H1 (cell line): ENCODE data around the gene GPD1L. TPM values are rescaled to one million over a fixed set of nuclear protein-coding genes. Genes with fewer than 3 reads are reported as not detected.

Experiments used
- CTCF ChIP-seq, 3 experiments: IDR thresholded peaks; 1 replicate in 2 of 3; 2 replicates in 1 of 3; pipeline versions ENCODE4 v1.5.1 to v1.6.1; 2011; ENCODE audit warnings: low read length in 3 of 3, mild to moderate bottlenecking in 3 of 3, inconsistent platforms in 2 of 3, low read depth in 1 of 3, moderate library complexity in 1 of 3; ENCODE audit not compliant: insufficient read depth in 1 of 3; ENCODE audit errors: control extremely low read depth in 1 of 3
- JUN ChIP-seq: IDR thresholded peaks from 2 replicates; pipeline ENCODE4 v1.6.1; 2011; ENCODE audit warnings: low read depth, mild to moderate bottlenecking, improper control_type of control experiment, low read length
- JUND ChIP-seq: IDR thresholded peaks from 2 replicates; pipeline ENCODE4 v1.6.1; 2011; ENCODE audit warnings: mild to moderate bottlenecking, improper control_type of control experiment, low read length
- POLR2A ChIP-seq, 2 experiments: IDR thresholded peaks; 1 replicate in 1 of 2; 2 replicates in 1 of 2; pipeline ENCODE4 v1.6.1; 2011; ENCODE audit warnings: low read depth in 2 of 2, low read length in 2 of 2, mild to moderate bottlenecking in 2 of 2; ENCODE audit errors: control extremely low read depth in 1 of 2
- RNF2 ChIP-seq: fragments of 200-900, 300-1000 bp; sonication (generic); IDR thresholded peaks from 2 replicates; pipeline ENCODE4 v1.7.1; 2016; ENCODE audit warnings: borderline replicate concordance, low read depth, mild to moderate bottlenecking, antibody characterized with exemption, low read length; ENCODE audit not compliant: poor library complexity, severe bottlenecking; ENCODE audit errors: missing control alignments
- SRF ChIP-seq: IDR thresholded peaks from 2 replicates; pipeline ENCODE4 v1.6.1; 2011; ENCODE audit warnings: mild to moderate bottlenecking, low read depth, low read length, moderate library complexity
- polyA plus RNA-seq, 7 experiments: library from polyadenylated mRNA; depleted of rRNA in 3 of 7; stranded (reverse) in 5 of 7; unstranded in 2 of 7; fragments of >200 nt in 5 of 7; fragments of 200-250 nt in 2 of 7; gene quantifications; 1 replicate in 5 of 7; 2 replicates in 1 of 7; 4 replicates in 1 of 7; pipeline versions ENCODE4 v1.2.1 to v1.2.3, GENCODE V29; 2011 to 2013; ENCODE audit warnings: missing spikeins in 2 of 7, mixed read lengths in 2 of 7
- total RNA-seq: library from RNA; stranded (reverse); fragmentation: NEBNext Ultra II Directional; extraction: Animal tissue kit (Norgen Biotek cat#: 25700); gene quantifications from 2 replicates; pipeline ENCODE4 v1.2.1, GENCODE V29; 2021
- TF ChIP-seq, protein P1 (sequence below): fragments of 300-600 bp; sonication (generic); IDR thresholded peaks from 2 replicates; pipeline ENCODE4 v1.7.1; 2012; ENCODE audit warnings: low read length, moderate library complexity, mild to moderate bottlenecking, inconsistent platforms; ENCODE audit not compliant: insufficient replicate concordance

The GPD1L gene
- total and polyA plus RNA-seq, 2 of the 8 experiments (the other 6 are each of a cell fraction or from before 2014, with no cell fraction given) = 2.4 to 8.4 TPM

GRCh38 chr3:32200992-32201758 lies 94.8 kb downstream of the GPD1L start (continued):
- TF ChIP-seq, protein P1, sequence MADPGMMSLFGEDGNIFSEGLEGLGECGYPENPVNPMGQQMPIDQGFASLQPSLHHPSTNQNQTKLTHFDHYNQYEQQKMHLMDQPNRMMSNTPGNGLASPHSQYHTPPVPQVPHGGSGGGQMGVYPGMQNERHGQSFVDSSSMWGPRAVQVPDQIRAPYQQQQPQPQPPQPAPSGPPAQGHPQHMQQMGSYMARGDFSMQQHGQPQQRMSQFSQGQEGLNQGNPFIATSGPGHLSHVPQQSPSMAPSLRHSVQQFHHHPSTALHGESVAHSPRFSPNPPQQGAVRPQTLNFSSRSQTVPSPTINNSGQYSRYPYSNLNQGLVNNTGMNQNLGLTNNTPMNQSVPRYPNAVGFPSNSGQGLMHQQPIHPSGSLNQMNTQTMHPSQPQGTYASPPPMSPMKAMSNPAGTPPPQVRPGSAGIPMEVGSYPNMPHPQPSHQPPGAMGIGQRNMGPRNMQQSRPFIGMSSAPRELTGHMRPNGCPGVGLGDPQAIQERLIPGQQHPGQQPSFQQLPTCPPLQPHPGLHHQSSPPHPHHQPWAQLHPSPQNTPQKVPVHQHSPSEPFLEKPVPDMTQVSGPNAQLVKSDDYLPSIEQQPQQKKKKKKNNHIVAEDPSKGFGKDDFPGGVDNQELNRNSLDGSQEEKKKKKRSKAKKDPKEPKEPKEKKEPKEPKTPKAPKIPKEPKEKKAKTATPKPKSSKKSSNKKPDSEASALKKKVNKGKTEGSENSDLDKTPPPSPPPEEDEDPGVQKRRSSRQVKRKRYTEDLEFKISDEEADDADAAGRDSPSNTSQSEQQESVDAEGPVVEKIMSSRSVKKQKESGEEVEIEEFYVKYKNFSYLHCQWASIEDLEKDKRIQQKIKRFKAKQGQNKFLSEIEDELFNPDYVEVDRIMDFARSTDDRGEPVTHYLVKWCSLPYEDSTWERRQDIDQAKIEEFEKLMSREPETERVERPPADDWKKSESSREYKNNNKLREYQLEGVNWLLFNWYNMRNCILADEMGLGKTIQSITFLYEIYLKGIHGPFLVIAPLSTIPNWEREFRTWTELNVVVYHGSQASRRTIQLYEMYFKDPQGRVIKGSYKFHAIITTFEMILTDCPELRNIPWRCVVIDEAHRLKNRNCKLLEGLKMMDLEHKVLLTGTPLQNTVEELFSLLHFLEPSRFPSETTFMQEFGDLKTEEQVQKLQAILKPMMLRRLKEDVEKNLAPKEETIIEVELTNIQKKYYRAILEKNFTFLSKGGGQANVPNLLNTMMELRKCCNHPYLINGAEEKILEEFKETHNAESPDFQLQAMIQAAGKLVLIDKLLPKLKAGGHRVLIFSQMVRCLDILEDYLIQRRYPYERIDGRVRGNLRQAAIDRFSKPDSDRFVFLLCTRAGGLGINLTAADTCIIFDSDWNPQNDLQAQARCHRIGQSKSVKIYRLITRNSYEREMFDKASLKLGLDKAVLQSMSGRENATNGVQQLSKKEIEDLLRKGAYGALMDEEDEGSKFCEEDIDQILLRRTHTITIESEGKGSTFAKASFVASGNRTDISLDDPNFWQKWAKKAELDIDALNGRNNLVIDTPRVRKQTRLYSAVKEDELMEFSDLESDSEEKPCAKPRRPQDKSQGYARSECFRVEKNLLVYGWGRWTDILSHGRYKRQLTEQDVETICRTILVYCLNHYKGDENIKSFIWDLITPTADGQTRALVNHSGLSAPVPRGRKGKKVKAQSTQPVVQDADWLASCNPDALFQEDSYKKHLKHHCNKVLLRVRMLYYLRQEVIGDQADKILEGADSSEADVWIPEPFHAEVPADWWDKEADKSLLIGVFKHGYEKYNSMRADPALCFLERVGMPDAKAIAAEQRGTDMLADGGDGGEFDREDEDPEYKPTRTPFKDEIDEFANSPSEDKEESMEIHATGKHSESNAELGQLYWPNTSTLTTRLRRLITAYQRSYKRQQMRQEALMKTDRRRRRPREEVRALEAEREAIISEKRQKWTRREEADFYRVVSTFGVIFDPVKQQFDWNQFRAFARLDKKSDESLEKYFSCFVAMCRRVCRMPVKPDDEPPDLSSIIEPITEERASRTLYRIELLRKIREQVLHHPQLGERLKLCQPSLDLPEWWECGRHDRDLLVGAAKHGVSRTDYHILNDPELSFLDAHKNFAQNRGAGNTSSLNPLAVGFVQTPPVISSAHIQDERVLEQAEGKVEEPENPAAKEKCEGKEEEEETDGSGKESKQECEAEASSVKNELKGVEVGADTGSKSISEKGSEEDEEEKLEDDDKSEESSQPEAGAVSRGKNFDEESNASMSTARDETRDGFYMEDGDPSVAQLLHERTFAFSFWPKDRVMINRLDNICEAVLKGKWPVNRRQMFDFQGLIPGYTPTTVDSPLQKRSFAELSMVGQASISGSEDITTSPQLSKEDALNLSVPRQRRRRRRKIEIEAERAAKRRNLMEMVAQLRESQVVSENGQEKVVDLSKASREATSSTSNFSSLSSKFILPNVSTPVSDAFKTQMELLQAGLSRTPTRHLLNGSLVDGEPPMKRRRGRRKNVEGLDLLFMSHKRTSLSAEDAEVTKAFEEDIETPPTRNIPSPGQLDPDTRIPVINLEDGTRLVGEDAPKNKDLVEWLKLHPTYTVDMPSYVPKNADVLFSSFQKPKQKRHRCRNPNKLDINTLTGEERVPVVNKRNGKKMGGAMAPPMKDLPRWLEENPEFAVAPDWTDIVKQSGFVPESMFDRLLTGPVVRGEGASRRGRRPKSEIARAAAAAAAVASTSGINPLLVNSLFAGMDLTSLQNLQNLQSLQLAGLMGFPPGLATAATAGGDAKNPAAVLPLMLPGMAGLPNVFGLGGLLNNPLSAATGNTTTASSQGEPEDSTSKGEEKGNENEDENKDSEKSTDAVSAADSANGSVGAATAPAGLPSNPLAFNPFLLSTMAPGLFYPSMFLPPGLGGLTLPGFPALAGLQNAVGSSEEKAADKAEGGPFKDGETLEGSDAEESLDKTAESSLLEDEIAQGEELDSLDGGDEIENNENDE = no peak
- TF ChIP-seq POLR2A (IDR thresholded peaks at IDR 0.05; ENCODE audit: control extremely low read depth in 1 of 2, low read depth in 2 of 2, low read length in 2 of 2) = no peak
- TF ChIP-seq RNF2 = no peak
- TF ChIP-seq JUND = no peak
- TF ChIP-seq JUN = no peak
- no peak for TF ChIP-seq SRF
- TF ChIP-seq CTCF (IDR thresholded peaks at IDR 0.05; ENCODE audit: control extremely low read depth in 1 of 3, insufficient read depth in 1 of 3, low read depth in 1 of 3, low read length in 3 of 3) = no peak
